CD4-positive, alpha-beta T cell (primary cell): Measurements from ENCODE around the gene CIAO2A. TPM values are rescaled to one million over a fixed set of nuclear protein-coding genes. Genes with fewer than 3 reads are reported as not detected.

Source experiments
- ATAC-seq: fragments of 200-7000 bp; cut with Tn5 transposase; one replicate; pipeline ENCODE4 v1.10.0; 2022; ENCODE audit warnings: mild to moderate bottlenecking; ENCODE audit not compliant: poor library complexity
- CTCF ChIA-PET: fragments of 350-600 bp; sonication (Branson Sonifier 250); formaldehyde crosslinking; loops from one replicate; lab custom pipeline; 2021; ENCODE audit warnings: antibody characterized with exemption, inconsistent platforms; lab: Charles Lee
- POLR2A ChIA-PET: fragments of 350-600 bp; sonication (Branson Sonifier 250); formaldehyde crosslinking; loops from one replicate; lab custom pipeline; 2021; ENCODE audit warnings: antibody characterized with exemption, inconsistent platforms; lab: Charles Lee
- DNase-seq, 14 experiments: peaks; one replicate each; pipeline ENCODE4 v3.0.0-alpha.2; 2013 to 2020; ENCODE audit warnings: mixed read lengths in 2 of 14
- H3K27ac ChIP-seq, 2 donors: one replicate each; pipeline versions ENCODE4 v1.5.1 to v1.7.0; 2013; ENCODE audit warnings: low read length in 2 of 2, low read depth in 1 of 2, mild to moderate bottlenecking in 1 of 2
- H3K27me3 ChIP-seq, 2 experiments: 1 replicate in 1 of 2; 2 replicates in 1 of 2; pipeline versions ENCODE4 v1.6.1 to v1.7.0; 2013; ENCODE audit warnings: low read length in 2 of 2, control low read depth in 1 of 2, mild to moderate bottlenecking in 1 of 2, moderate library complexity in 1 of 2; ENCODE audit not compliant: insufficient read depth in 2 of 2, control insufficient read depth in 1 of 2
- H3K36me3 ChIP-seq: one replicate; pipeline ENCODE4 v1.6.1; 2013; ENCODE audit warnings: low read length, control low read depth; ENCODE audit not compliant: insufficient read depth
- H3K4me1 ChIP-seq: one replicate; pipeline ENCODE4 v1.6.1; 2013; ENCODE audit warnings: low read length, control low read depth; ENCODE audit not compliant: insufficient read depth
- H3K4me3 ChIP-seq: one replicate; pipeline ENCODE4 v1.5.1; 2013; ENCODE audit warnings: mild to moderate bottlenecking, low read length, moderate library complexity
- H3K9me3 ChIP-seq, 2 experiments: 1 replicate in 1 of 2; 2 replicates in 1 of 2; pipeline versions ENCODE4 v1.6.1 to v1.7.0; 2013; ENCODE audit warnings: low read length in 2 of 2, mild to moderate bottlenecking in 2 of 2, control low read depth in 1 of 2, moderate library complexity in 1 of 2; ENCODE audit not compliant: control insufficient read depth in 1 of 2, insufficient read depth in 1 of 2
- H3K27ac Mint-ChIP-seq: one replicate; pipeline ENCODE4 v1.8.0; 2020; ENCODE audit warnings: mixed read lengths
- H3K27me3 Mint-ChIP-seq: one replicate; pipeline ENCODE4 v1.8.0; 2021; ENCODE audit warnings: mixed read lengths
- H3K36me3 Mint-ChIP-seq: one replicate; pipeline ENCODE4 v1.8.0; 2021; ENCODE audit warnings: low read depth, mixed read lengths
- H3K4me1 Mint-ChIP-seq: one replicate; pipeline ENCODE4 v1.8.0; 2021; ENCODE audit warnings: low read depth, mixed read lengths
- H3K4me3 Mint-ChIP-seq: one replicate; pipeline ENCODE4 v1.8.0; 2020; ENCODE audit warnings: mild to moderate bottlenecking, mixed read lengths
- H3K9me3 Mint-ChIP-seq: one replicate; pipeline ENCODE4 v1.8.0; 2020; ENCODE audit warnings: mixed read lengths
- CTCF ChIP-seq: fragments of 200-600 bp; IDR thresholded peaks from one replicate; pipeline ENCODE4 v1.8.0; 2022; ENCODE audit warnings: antibody characterized with exemption, mild to moderate bottlenecking
- intact Hi-C, 2 experiments: fragments of 100-400 bp; cut with DNase I in 1 of 2; cut with micrococcal nuclease in 1 of 2; formaldehyde crosslinking; loops; one replicate each; pipeline versions ENCODE4 v1.15.1 to v1.9.0; 2023 to 2025; cut with DNase I, micrococcal nuclease
- total RNA-seq, 174 experiments: library from RNA in 2 of 174; stranded (reverse) in 2 of 174; gene quantifications; one replicate each; pipeline ENCODE4 v1.2.3 and lab custom pipeline; 2021 to 2026

The CIAO2A gene
- total RNA-seq, 2 experiments from 2014 or later, result 10.9 to 12.2 TPM

DNA sequence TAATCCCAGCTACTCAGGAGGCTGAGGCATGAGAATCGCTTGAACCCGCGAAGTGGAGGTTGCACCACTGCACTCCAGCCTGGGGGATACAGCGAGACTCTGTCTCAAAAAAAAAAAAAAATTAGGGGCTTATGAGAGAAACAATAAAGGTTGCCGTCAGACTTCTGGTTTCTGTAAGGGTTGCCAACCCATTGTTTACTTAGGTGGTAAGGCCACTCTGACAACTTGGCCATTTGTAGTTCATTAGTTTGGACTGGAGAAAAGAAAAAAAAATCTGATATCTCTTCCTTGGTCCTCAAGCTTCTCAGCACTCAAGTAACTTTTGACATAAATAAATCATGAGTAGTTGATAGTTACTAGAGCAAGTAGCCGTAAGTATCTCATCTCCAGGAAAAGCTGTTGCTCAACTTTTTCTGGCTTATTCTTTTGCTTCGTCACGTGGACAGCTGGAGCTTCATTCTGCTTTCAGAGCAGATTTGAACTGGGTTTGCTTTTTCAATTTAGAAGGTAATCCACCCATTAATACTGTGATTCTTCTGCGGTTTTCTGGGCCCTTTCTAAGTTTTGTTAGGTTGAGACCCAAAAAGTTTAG is 11.6 kb upstream of the CIAO2A start:
- H3K36me3 Mint-ChIP-seq, result peaks cover 37% of the 10 kb centered on the region
- H3K27ac Mint-ChIP-seq, result no peak overlapping the region
- no peaks in the 10 kb centered on the region for H3K27me3 ChIP-seq
- POLR2A ChIA-PET, result interaction anchor here (0.6 kb wide), 1 partner anchor 427 kb away, joined by 3 read pairs; no protein-coding TSS in a partner anchor
- H3K27me3 Mint-ChIP-seq, result no peaks in the 10 kb centered on the region
- TF ChIP-seq CTCF, result no peak
- H3K4me3 Mint-ChIP-seq, result no peak overlapping the region
- intact Hi-C loops, result no loop called here
- DNase-seq (no peak), ATAC-seq (no peak)
- peaks cover 73% of the 10 kb centered on the region for H3K4me1 Mint-ChIP-seq
- CTCF ChIA-PET, result no interaction called here
- no peak overlapping the region for H3K27ac ChIP-seq
- peaks cover 8% of the 10 kb centered on the region for H3K36me3 ChIP-seq
- H3K9me3 Mint-ChIP-seq, result no peaks in the 10 kb centered on the region
- H3K9me3 ChIP-seq, result no peaks in the 10 kb centered on the region
- H3K4me3 ChIP-seq, result no peak overlapping the region
- peaks cover 8% of the 10 kb centered on the region for H3K4me1 ChIP-seq

DNA sequence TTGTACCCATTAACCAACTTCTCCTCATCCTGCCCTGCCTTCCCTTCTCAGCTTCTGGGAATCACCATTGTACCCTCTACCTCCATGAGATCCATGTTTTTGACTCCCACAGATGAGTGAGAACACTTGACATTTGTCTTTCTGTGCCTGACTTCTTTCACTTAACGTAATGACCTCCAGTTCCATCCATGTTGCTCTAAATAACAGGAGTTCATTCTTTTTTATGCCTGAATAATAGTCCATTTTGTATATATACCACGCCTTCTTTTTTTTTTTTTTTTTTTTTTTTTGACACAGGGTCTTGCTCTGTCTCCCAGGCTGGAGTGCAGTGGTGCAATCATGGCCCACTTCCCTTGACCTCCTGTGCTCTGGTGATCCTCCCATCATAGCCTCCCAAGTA is 8.9 kb upstream of the CIAO2A start:
- POLR2A ChIA-PET, result no interaction called here
- intact Hi-C loops, result no loop called here
- ATAC-seq, result no peak
- H3K4me3 ChIP-seq, result no peak overlapping the region
- no peaks in the 10 kb centered on the region for H3K9me3 ChIP-seq
- H3K4me1 ChIP-seq, result peaks cover 24% of the 10 kb centered on the region
- Mint-ChIP-seq H3K4me1 (peaks cover 77% of the 10 kb centered on the region), H3K9me3 (no peaks in the 10 kb centered on the region), H3K36me3 (peaks cover 39% of the 10 kb centered on the region), H3K4me3 (no peak overlapping the region), H3K27ac (no peak overlapping the region), H3K27me3 (no peaks in the 10 kb centered on the region)
- peaks cover 8% of the 10 kb centered on the region for H3K36me3 ChIP-seq
- no peaks in the 10 kb centered on the region for H3K27me3 ChIP-seq
- TF ChIP-seq CTCF, result no peak
- CTCF ChIA-PET, result interaction anchor here (0.7 to 1.5 kb wide), 2 partner anchors 13 to 15 kb away, joined by 3 read pairs; no protein-coding TSS in a partner anchor
- H3K27ac ChIP-seq, result no peak overlapping the region
- DNase-seq, result no peak

DNA sequence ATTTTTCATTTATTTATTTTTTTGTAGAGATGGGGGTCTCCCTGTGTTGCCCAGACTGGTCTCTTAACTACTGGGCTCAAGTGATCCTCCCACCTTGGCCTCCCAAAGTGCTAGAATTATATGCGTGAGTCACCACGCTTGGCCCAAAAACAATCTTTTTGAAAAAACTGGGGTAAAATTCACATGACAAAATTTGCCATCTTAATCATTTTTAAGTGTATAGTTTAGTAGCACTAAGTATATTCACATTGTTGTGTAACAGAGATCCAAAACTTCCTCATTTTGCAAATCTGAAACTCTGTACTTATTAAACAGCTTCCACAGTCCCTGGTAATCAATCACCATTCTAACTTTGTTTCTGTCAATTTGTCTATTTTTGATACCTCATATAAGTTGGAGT is 7.3 kb upstream of the CIAO2A start:
- H3K4me1 ChIP-seq, result peaks cover 39% of the 10 kb centered on the region
- no peaks in the 10 kb centered on the region for H3K27me3 ChIP-seq
- DNase-seq (peak in 1 of 14 experiments; percentile 33), ATAC-seq (no peak)
- POLR2A ChIA-PET, result no interaction called here
- H3K36me3 Mint-ChIP-seq, result peaks cover 41% of the 10 kb centered on the region
- H3K4me3 Mint-ChIP-seq, result no peak overlapping the region
- peaks cover 78% of the 10 kb centered on the region for H3K4me1 Mint-ChIP-seq
- no peaks in the 10 kb centered on the region for H3K9me3 ChIP-seq
- no peak overlapping the region for H3K27ac Mint-ChIP-seq
- TF ChIP-seq CTCF, result no peak
- H3K27me3 Mint-ChIP-seq, result no peaks in the 10 kb centered on the region
- no peaks in the 10 kb centered on the region for H3K9me3 Mint-ChIP-seq
- peaks cover 3% of the 10 kb centered on the region for H3K36me3 ChIP-seq
- intact Hi-C loops, result no loop called here
- CTCF ChIA-PET, result no interaction called here
- H3K4me3 ChIP-seq, result no peak overlapping the region
- H3K27ac ChIP-seq, result no peak overlapping the region
